Natural killer cell (primary cell): ENCODE results near the gene FOXC2. TPM values are rescaled to one million over a fixed set of nuclear protein-coding genes. Genes with fewer than 3 reads are reported as not detected.

Source experiments
- ATAC-seq, 3 donors: fragments of 150-1000 bp in 2 of 3; fragments of 200-7000 bp in 1 of 3; cut with Tn5 transposase; 1 replicate in 1 of 3; 2 replicates in 2 of 3; pipeline ENCODE4 v1.10.0; 2021; ENCODE audit warnings: mild to moderate bottlenecking in 2 of 3, moderate library complexity in 2 of 3
- DNase-seq, 2 donors: peaks; one replicate each; pipeline versions ENCODE4 v3.0.0 to v3.0.0-alpha.2; 2013 to 2021; ENCODE audit warnings: mixed read lengths in 1 of 2
- H3K27ac ChIP-seq: one replicate; pipeline ENCODE4 v1.5.1; 2013; ENCODE audit warnings: mild to moderate bottlenecking, low read length
- H3K27me3 ChIP-seq: one replicate; pipeline ENCODE4 v1.6.1; 2013; ENCODE audit warnings: low read length; ENCODE audit not compliant: control insufficient read depth, insufficient read depth
- H3K36me3 ChIP-seq: one replicate; pipeline ENCODE4 v1.6.1; 2013; ENCODE audit warnings: low read length; ENCODE audit not compliant: control insufficient read depth, insufficient read depth
- H3K4me1 ChIP-seq: one replicate; pipeline ENCODE4 v1.6.1; 2013; ENCODE audit warnings: low read length; ENCODE audit not compliant: control insufficient read depth, insufficient read depth
- H3K4me3 ChIP-seq: one replicate; pipeline ENCODE4 v1.5.1; 2013; ENCODE audit warnings: low read length
- H3K9me3 ChIP-seq: one replicate; pipeline ENCODE4 v1.6.1; 2013; ENCODE audit warnings: low read length; ENCODE audit not compliant: control insufficient read depth, insufficient read depth
- H3K27ac Mint-ChIP-seq, 2 donors: one replicate each; pipeline ENCODE4 v1.8.0; 2022; ENCODE audit warnings: mild to moderate bottlenecking in 2 of 2, mixed read lengths in 2 of 2, moderate library complexity in 1 of 2
- H3K27me3 Mint-ChIP-seq, 2 donors: one replicate each; pipeline ENCODE4 v1.8.0; 2022; ENCODE audit warnings: low read depth in 2 of 2, mixed read lengths in 2 of 2
- H3K36me3 Mint-ChIP-seq: one replicate; pipeline ENCODE4 v1.8.0; 2022; ENCODE audit warnings: mixed read lengths
- H3K4me1 Mint-ChIP-seq, 2 donors: one replicate each; pipeline ENCODE4 v1.8.0; 2022; ENCODE audit warnings: mixed read lengths in 2 of 2
- H3K4me3 Mint-ChIP-seq: one replicate; pipeline ENCODE4 v1.8.0; 2022; ENCODE audit warnings: mild to moderate bottlenecking, moderate library complexity, mixed read lengths
- H3K9me3 Mint-ChIP-seq, 2 donors: one replicate each; pipeline ENCODE4 v1.8.0; 2022; ENCODE audit warnings: mixed read lengths in 2 of 2
- CTCF ChIP-seq: fragments of 200-600 bp; IDR thresholded peaks from one replicate; pipeline ENCODE4 v1.8.0; 2022; ENCODE audit warnings: antibody characterized with exemption
- WGBS: methylation state at CpG from one replicate; pipeline ENCODE4 v1.1.7; 2013; ENCODE audit warnings: missing lambda C conversion rate; ENCODE audit not compliant: insufficient coverage; 5-methylcytosine and 5-hydroxymethylcytosine counted together
- intact Hi-C: fragments of 100-400 bp; cut with micrococcal nuclease; formaldehyde crosslinking; loops from one replicate; pipeline ENCODE4 v1.14.2; 2022
- total RNA-seq, 4 donors: library from RNA; stranded (reverse); fragments of 120-200 nt in 1 of 4; gene quantifications; one replicate each; pipeline versions ENCODE4 v1.2.3 to v1.2.4, GENCODE V29; 2013 to 2022

The FOXC2 gene
- total RNA-seq, 3 donors from 2014 or later (not counting 1 experiment from before 2014, with no cell fraction given): 0.14 TPM; not detected in 2

- Histone ChIP-seq H3K27me3 (peaks cover 26% of the 10 kb centered on the region), H3K36me3 (no peaks in the 10 kb centered on the region), H3K4me1 (peaks cover 12% of the 10 kb centered on the region), H3K27ac (no peak within 1 kb of the TSS), H3K9me3 (no peaks in the 10 kb centered on the region), H3K4me3 (no peak within 1 kb of the TSS)
- H3K9me3 Mint-ChIP-seq: no peaks in the 10 kb centered on the region
- peaks cover 5 to 10% of the 10 kb centered on the region in 2 donors for H3K4me1 Mint-ChIP-seq
- H3K4me3 Mint-ChIP-seq: peak within 1 kb of the TSS; percentile 28
- no peak for DNase-seq
- no peak within 1 kb of the TSS for H3K27ac Mint-ChIP-seq
- H3K27me3 Mint-ChIP-seq: peaks cover 65 to 74% of the 10 kb centered on the region in 2 donors
- intact Hi-C loops: no loop called here
- WGBS: 88% methylated on average over 11 of the region's 13 CpGs
- no peak for ATAC-seq
- no peak for TF ChIP-seq CTCF
- H3K36me3 Mint-ChIP-seq: no peaks in the 10 kb centered on the region
Observed at GRCh38 chr16:86578061-86578599, 11.5 kb downstream of the FOXC2 start, which contains the start of gene FOXL1. FOXL1 (plus strand) TSS chr16:86578549; CDS start chr16:86578724, 175 bp downstream.

GRCh38 chr16:86578611-86579267 lies 12.1 kb downstream of the FOXC2 start:
- H3K27me3 Mint-ChIP-seq: peaks cover 62 to 72% of the 10 kb centered on the region in 2 donors
- Histone ChIP-seq H3K36me3 (no peaks in the 10 kb centered on the region), H3K27ac (no peak overlapping the region), H3K27me3 (peaks cover 26% of the 10 kb centered on the region), H3K9me3 (no peaks in the 10 kb centered on the region), H3K4me3 (no peak overlapping the region), H3K4me1 (peaks cover 12% of the 10 kb centered on the region)
- TF ChIP-seq CTCF: no peak
- no peak overlapping the region for H3K4me3 Mint-ChIP-seq
- ATAC-seq: no peak
- no peaks in the 10 kb centered on the region for H3K9me3 Mint-ChIP-seq
- H3K4me1 Mint-ChIP-seq: peaks cover 5 to 10% of the 10 kb centered on the region in 2 donors
- no peak for DNase-seq
- H3K36me3 Mint-ChIP-seq: no peaks in the 10 kb centered on the region
- intact Hi-C loops: no loop called here
- 8% methylated on average over 69 of the region's 69 CpGs for WGBS
- no peak overlapping the region for H3K27ac Mint-ChIP-seq

- Mint-ChIP-seq H3K9me3 (no peaks in the 10 kb centered on the region), H3K4me1 (peaks cover 5 to 10% of the 10 kb centered on the region in 2 donors), H3K4me3 (no peak overlapping the region), H3K36me3 (no peaks in the 10 kb centered on the region), H3K27ac (no peak overlapping the region), H3K27me3 (peaks cover 58 to 65% of the 10 kb centered on the region in 2 donors)
- Histone ChIP-seq H3K27me3 (peaks cover 26% of the 10 kb centered on the region), H3K4me3 (no peak overlapping the region), H3K9me3 (no peaks in the 10 kb centered on the region), H3K36me3 (no peaks in the 10 kb centered on the region), H3K4me1 (peaks cover 12% of the 10 kb centered on the region), H3K27ac (no peak overlapping the region)
- TF ChIP-seq CTCF: no peak
- intact Hi-C loops: no loop called here
- ATAC-seq (no peak), DNase-seq (no peak)
- 12% methylated on average over 69 of the region's 69 CpGs for WGBS
Observed at GRCh38 chr16:86579268-86580062, 12.8 kb downstream of the FOXC2 start.
